22Rv1 (cell line): Measurements from ENCODE around the gene CST1.
"Not testable (repeated sequence)": the region's sequence is repeated elsewhere in the genome, so short reads cannot be mapped to it uniquely, and the experiment has no call there.

ENCODE experiments used
- CTCF ChIP-seq: fragments of 450-650 bp; IDR thresholded peaks from 2 replicates; pipeline ENCODE4 v1.5.1; 2017; ENCODE audit warnings: mild to moderate bottlenecking
- ZFX ChIP-seq: fragments of 450-650 bp; IDR thresholded peaks from 2 replicates; pipeline ENCODE4 v1.6.1; 2017; ENCODE audit warnings: antibody characterized with exemption, borderline replicate concordance

DNA sequence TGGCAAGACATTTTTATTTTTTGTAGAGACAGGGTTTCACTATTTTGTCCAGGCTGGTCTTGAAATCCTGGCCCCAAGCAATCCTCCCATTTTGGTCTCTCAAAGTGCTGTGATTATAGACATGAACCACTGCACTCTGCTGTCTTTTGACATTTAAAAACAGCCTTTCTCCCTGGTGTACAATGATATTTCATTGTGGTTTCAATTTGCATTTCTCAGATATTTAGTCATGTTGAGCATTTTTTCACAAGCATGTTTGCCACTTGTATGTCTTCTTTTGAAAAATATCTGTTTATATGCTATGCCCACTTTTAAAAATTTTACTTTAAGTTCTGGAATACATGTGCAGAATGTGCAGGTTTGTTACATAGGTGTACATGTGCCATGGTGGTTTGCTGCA, 27.9 kb upstream of the CST1 start:
- TF ChIP-seq CTCF, ZFX: not testable (repeated sequence)
